Keratinocyte (primary cell): Measurements from ENCODE around the gene FNDC10. TPM values are rescaled to one million over a fixed set of nuclear protein-coding genes. Genes with fewer than 3 reads are reported as not detected.

Experiments
- DNase-seq: peaks from one replicate; pipeline ENCODE4 v3.0.0-alpha.2; 2011; ENCODE audit warnings: low read depth, missing footprints, low spot score
- FAIRE-seq: peaks from 2 replicates; lab custom pipeline; 2011; peaks lifted over from hg19 to GRCh38; lab: Jason Lieb, UNC
- H2AFZ ChIP-seq: 2 replicates; pipeline ENCODE4 v1.6.0; 2012; ENCODE audit warnings: low read length, control low read depth, inconsistent platforms; ENCODE audit not compliant: control insufficient read depth
- H3K27ac ChIP-seq: 2 replicates; pipeline ENCODE4 v1.5.1; 2011; ENCODE audit warnings: low read length; ENCODE audit not compliant: control insufficient read depth, insufficient read depth
- H3K27me3 ChIP-seq: 3 replicates; pipeline ENCODE4 v1.6.0; 2011; ENCODE audit warnings: low read length; ENCODE audit not compliant: control insufficient read depth, insufficient read depth; ENCODE audit errors: extremely low read depth
- H3K36me3 ChIP-seq, 2 experiments: 2 replicates in 1 of 2; 3 replicates in 1 of 2; pipeline ENCODE4 v1.5.1; 2011; ENCODE audit warnings: low read length in 2 of 2, mild to moderate bottlenecking in 1 of 2; ENCODE audit not compliant: control insufficient read depth in 2 of 2, insufficient read depth in 2 of 2; ENCODE audit errors: extremely low read depth in 1 of 2
- H3K4me1 ChIP-seq: 3 replicates; pipeline ENCODE4 v1.5.1; 2011; ENCODE audit warnings: low read length; ENCODE audit not compliant: control insufficient read depth, insufficient read depth; ENCODE audit errors: extremely low read depth
- H3K4me2 ChIP-seq: 3 replicates; pipeline ENCODE4 v1.6.0; 2011; ENCODE audit warnings: low read depth, low read length; ENCODE audit not compliant: control insufficient read depth, insufficient read depth; ENCODE audit errors: extremely low read depth
- H3K4me3 ChIP-seq, 3 experiments: fragments of 200-600 bp in 1 of 3; sonication (generic) in 1 of 3; 2 replicates in 2 of 3; 3 replicates in 1 of 3; pipeline ENCODE4 v1.5.1; 2011 to 2016; ENCODE audit warnings: low read length in 3 of 3, mild to moderate bottlenecking in 3 of 3, control low read depth in 2 of 3, inconsistent platforms in 1 of 3, low read depth in 1 of 3, mixed read lengths in 1 of 3, mixed run types in 1 of 3, moderate library complexity in 1 of 3; ENCODE audit not compliant: control insufficient read depth in 2 of 3, insufficient read depth in 2 of 3; ENCODE audit errors: extremely low read depth in 1 of 3
- H3K79me2 ChIP-seq: 2 replicates; pipeline ENCODE4 v1.6.0; 2012; ENCODE audit warnings: low read length; ENCODE audit not compliant: control insufficient read depth, insufficient read depth
- H3K9ac ChIP-seq: 3 replicates; pipeline ENCODE4 v1.6.0; 2011; ENCODE audit warnings: low read length; ENCODE audit not compliant: control insufficient read depth, insufficient read depth; ENCODE audit errors: extremely low read depth
- H3K9me1 ChIP-seq: 3 replicates; pipeline ENCODE4 v1.6.0; 2011; ENCODE audit warnings: low read length; ENCODE audit not compliant: control insufficient read depth, insufficient read depth; ENCODE audit errors: extremely low read depth
- H3K9me3 ChIP-seq: 2 replicates; pipeline ENCODE4 v1.5.1; 2012; ENCODE audit warnings: low read depth, low read length; ENCODE audit not compliant: control insufficient read depth
- H4K20me1 ChIP-seq: 3 replicates; pipeline ENCODE4 v1.6.0; 2011; ENCODE audit warnings: low read length; ENCODE audit not compliant: control insufficient read depth, insufficient read depth; ENCODE audit errors: extremely low read depth
- CTCF ChIP-seq, 3 experiments: IDR thresholded peaks in 1 of 3; conservative IDR thresholded peaks in 1 of 3; optimal IDR thresholded peaks in 1 of 3; 2 replicates in 2 of 3; 3 replicates in 1 of 3; pipeline versions ENCODE3 to v1.5.1; 2011; ENCODE audit warnings: low read length in 3 of 3, mild to moderate bottlenecking in 3 of 3, moderate library complexity in 2 of 3, control low read depth in 1 of 3, inconsistent platforms in 1 of 3; ENCODE audit not compliant: insufficient read depth in 2 of 3; ENCODE audit errors: extremely low read depth in 1 of 3
- EZH2 ChIP-seq: IDR thresholded peaks from one replicate; pipeline ENCODE4 v1.6.1; 2012; ENCODE audit warnings: inconsistent platforms, mild to moderate bottlenecking, low read length, moderate library complexity
- dilution Hi-C: fragments of 300-500 bp; cut with MboI; formaldehyde crosslinking; loops from one replicate; pipeline ENCODE4 v1.7.0; 2020; ENCODE audit warnings: low sequenced_read_pairs; ENCODE audit not compliant: extremely low pct_ligation_motif_present
- polyA plus RNA-seq, 5 experiments: library from polyadenylated mRNA; depleted of rRNA in 3 of 5; stranded (reverse) in 3 of 5; stranded (forward) in 1 of 5; unstranded in 1 of 5; fragments of >200 nt; gene quantifications; 1 replicate in 1 of 5; 2 replicates in 3 of 5; 3 replicates in 1 of 5; pipeline versions ENCODE4 v1.2.1 to v1.2.3, GENCODE V29; 2011 to 2012; ENCODE audit warnings: missing spikeins in 2 of 5, low read depth in 1 of 5, low replicate concordance in 1 of 5

FNDC10 gene
- polyA plus RNA-seq, 1 donor (not counting 4 experiments of a cell fraction or from before 2014, with no cell fraction given): 1.2 TPM

- Histone ChIP-seq H3K9me1 (no peaks in the 10 kb centered on the region), H3K36me3 (peaks cover 26 to 44% of the 10 kb centered on the region in 2 experiments), H3K9ac (no peak overlapping the region), H3K9me3 (no peaks in the 10 kb centered on the region), H3K4me1 (no peaks in the 10 kb centered on the region), H3K27ac (no peak overlapping the region), H3K27me3 (no peaks in the 10 kb centered on the region), H3K4me2 (no peak overlapping the region), H2AFZ (no peak overlapping the region), H3K4me3 (no peak overlapping the region), H3K79me2 (peaks cover 91% of the 10 kb centered on the region), H4K20me1 (peaks cover 34% of the 10 kb centered on the region)
- no peak for TF ChIP-seq CTCF (optimal IDR thresholded peaks at IDR 0.05 in 1 of 3, IDR thresholded peaks at IDR 0.05 in 1 of 3, conservative IDR thresholded peaks at IDR 0.05 in 1 of 3; ENCODE audit: extremely low read depth in 1 of 3, insufficient read depth in 2 of 3, low read length in 3 of 3)
- dilution Hi-C loops: no loop called here
- DNase-seq: no peak
- no peak for FAIRE-seq
These were observed 34.6 kb downstream of the FNDC10 start for GRCh38 chr1:1565340-1565739.

GRCh38 chr1:1564268-1564667 is 35.7 kb downstream of the FNDC10 start:
- no peaks in the 10 kb centered on the region for H3K4me1 ChIP-seq
- no peak for DNase-seq
- dilution Hi-C loops: no loop called here
- H3K9me1 ChIP-seq: no peaks in the 10 kb centered on the region
- TF ChIP-seq EZH2 (no peak), CTCF (optimal IDR thresholded peaks at IDR 0.05 in 1 of 3, IDR thresholded peaks at IDR 0.05 in 1 of 3, conservative IDR thresholded peaks at IDR 0.05 in 1 of 3; ENCODE audit: extremely low read depth in 1 of 3, insufficient read depth in 2 of 3, low read length in 3 of 3) (no peak)
- H3K9ac ChIP-seq: no peak overlapping the region
- peaks cover 28% of the 10 kb centered on the region for H4K20me1 ChIP-seq
- H3K27ac ChIP-seq: no peak overlapping the region
- no peak overlapping the region for H3K4me2 ChIP-seq
- FAIRE-seq: no peak
- no peak overlapping the region for H3K4me3 ChIP-seq
- H3K79me2 ChIP-seq: peaks cover 88% of the 10 kb centered on the region
- peaks cover 26 to 44% of the 10 kb centered on the region in 2 experiments for H3K36me3 ChIP-seq
- H2AFZ ChIP-seq: no peak overlapping the region
- no peaks in the 10 kb centered on the region for H3K9me3 ChIP-seq
- no peaks in the 10 kb centered on the region for H3K27me3 ChIP-seq
